ENCODE measurements around the gene VPS41. TPM values are rescaled to one million over a fixed set of nuclear protein-coding genes. Genes with fewer than 3 reads are reported as not detected.

The VPS41 gene
- total RNA-seq, 2 donors from 2014 or later, result 56.5 to 60.9 TPM

GRCh38 chr7:38881947-38882684 lies 26.9 kb downstream of the VPS41 start:
- H3K27ac ChIP-seq, result no peak overlapping the region
- no peaks in the 10 kb centered on the region for H3K9me3 ChIP-seq
- no peak for TF ChIP-seq CTCF (IDR thresholded peaks at IDR 0.05)
- no peaks in the 10 kb centered on the region for H3K4me1 ChIP-seq
- H3K4me3 ChIP-seq, result no peak overlapping the region
- H3K9ac ChIP-seq (ENCODE audit: low read depth in 2 of 2, low read length in 2 of 2), result no peak overlapping the region
- no peaks in the 10 kb centered on the region for H3K27me3 ChIP-seq
- DNase-seq, result no peak
- no peaks in the 10 kb centered on the region for H3K36me3 ChIP-seq
- intact Hi-C loops (cut with DNase I), result no loop called here

GRCh38 chr7:38881015-38881414 lies 28.0 kb downstream of the VPS41 start:
- H3K27me3 ChIP-seq, result no peaks in the 10 kb centered on the region
- intact Hi-C loops (cut with DNase I), result no loop called here
- DNase-seq, result no peak
- H3K9ac ChIP-seq (ENCODE audit: low read depth in 2 of 2, low read length in 2 of 2), result no peak overlapping the region
- H3K4me3 ChIP-seq, result no peak overlapping the region
- no peak for TF ChIP-seq CTCF (IDR thresholded peaks at IDR 0.05)
- no peak overlapping the region for H3K27ac ChIP-seq
- no peaks in the 10 kb centered on the region for H3K36me3 ChIP-seq
- no peaks in the 10 kb centered on the region for H3K4me1 ChIP-seq
- no peaks in the 10 kb centered on the region for H3K9me3 ChIP-seq

GRCh38 chr7:38880454-38880853 lies 28.5 kb downstream of the VPS41 start:
- TF ChIP-seq CTCF (IDR thresholded peaks at IDR 0.05), result no peak
- no peak overlapping the region for H3K9ac ChIP-seq (ENCODE audit: low read depth in 2 of 2, low read length in 2 of 2)
- no peaks in the 10 kb centered on the region for H3K27me3 ChIP-seq
- intact Hi-C loops (cut with DNase I), result no loop called here
- no peak overlapping the region for H3K4me3 ChIP-seq
- H3K27ac ChIP-seq, result no peak overlapping the region
- no peaks in the 10 kb centered on the region for H3K9me3 ChIP-seq
- DNase-seq, result no peak
- no peaks in the 10 kb centered on the region for H3K36me3 ChIP-seq
- no peaks in the 10 kb centered on the region for H3K4me1 ChIP-seq

- no peak overlapping the region for H3K9ac ChIP-seq (ENCODE audit: low read depth in 2 of 2, low read length in 2 of 2)
- no peaks in the 10 kb centered on the region for H3K4me1 ChIP-seq
- DNase-seq, result no peak
- H3K36me3 ChIP-seq, result no peaks in the 10 kb centered on the region
- H3K9me3 ChIP-seq, result no peaks in the 10 kb centered on the region
- TF ChIP-seq CTCF (IDR thresholded peaks at IDR 0.05), result no peak
- no peak overlapping the region for H3K27ac ChIP-seq
- no peaks in the 10 kb centered on the region for H3K27me3 ChIP-seq
- intact Hi-C loops (cut with DNase I), result no loop called here
- H3K4me3 ChIP-seq, result no peak overlapping the region
Measured at GRCh38 chr7:38880035-38880434, 29.0 kb downstream of the VPS41 start.

GRCh38 chr7:38878694-38879457 lies 30.1 kb downstream of the VPS41 start:
- TF ChIP-seq CTCF (IDR thresholded peaks at IDR 0.05), result no peak
- Histone ChIP-seq H3K4me1 (no peaks in the 10 kb centered on the region), H3K27ac (no peak overlapping the region), H3K27me3 (no peaks in the 10 kb centered on the region), H3K9me3 (no peaks in the 10 kb centered on the region), H3K4me3 (no peak overlapping the region), H3K9ac (ENCODE audit: low read depth in 2 of 2, low read length in 2 of 2) (no peak overlapping the region), H3K36me3 (no peaks in the 10 kb centered on the region)
- no peak for DNase-seq
- intact Hi-C loops (cut with DNase I), result no loop called here
